ENCODE data around the gene TFDP1.

TFDP1 gene

GRCh38 chr13:113654591-113655345, 70.2 kb downstream of the TFDP1 start:
- DNase-seq, result no peak
- in situ Hi-C loops (cut with MboI; ENCODE audit: low pct_unique_long_range_greater_than_20kb, low sequenced_read_pairs), result no loop called here

- no peak for DNase-seq
- in situ Hi-C loops (cut with MboI; ENCODE audit: low pct_unique_long_range_greater_than_20kb, low sequenced_read_pairs), result no loop called here
Observed at GRCh38 chr13:113655346-113656002, 70.9 kb downstream of the TFDP1 start.

DNA sequence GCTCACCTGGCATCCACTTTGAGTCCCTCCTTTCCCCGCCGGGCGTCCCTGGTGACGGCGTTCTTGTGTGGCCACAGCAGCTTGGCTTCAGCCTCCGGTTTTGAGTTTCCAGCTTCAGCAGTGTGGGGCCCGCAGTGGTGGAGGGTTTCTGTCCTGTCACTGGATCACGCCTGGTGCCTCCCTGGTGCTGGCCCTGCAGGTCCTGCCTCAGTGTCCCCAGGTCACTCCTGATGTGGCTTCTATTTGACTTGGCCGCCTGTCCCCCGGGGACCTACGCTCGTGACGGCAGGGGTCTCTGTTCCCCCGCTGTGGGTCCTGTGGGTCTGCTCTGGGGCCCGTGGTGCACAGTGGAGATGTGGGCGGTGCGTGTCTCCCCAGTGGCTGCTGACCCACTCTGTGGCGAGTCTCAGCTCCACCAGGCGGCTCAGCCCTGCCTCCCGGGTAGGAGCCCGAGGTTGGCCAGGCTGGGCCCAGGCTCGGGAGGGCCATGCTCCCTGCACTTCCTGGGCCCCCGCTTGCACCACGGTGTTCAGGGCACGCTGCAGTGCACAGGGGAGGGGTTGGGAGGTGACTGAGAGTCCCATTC, 71.5 kb downstream of the TFDP1 start:
- in situ Hi-C loops (cut with MboI; ENCODE audit: low pct_unique_long_range_greater_than_20kb, low sequenced_read_pairs), result no loop called here

DNA sequence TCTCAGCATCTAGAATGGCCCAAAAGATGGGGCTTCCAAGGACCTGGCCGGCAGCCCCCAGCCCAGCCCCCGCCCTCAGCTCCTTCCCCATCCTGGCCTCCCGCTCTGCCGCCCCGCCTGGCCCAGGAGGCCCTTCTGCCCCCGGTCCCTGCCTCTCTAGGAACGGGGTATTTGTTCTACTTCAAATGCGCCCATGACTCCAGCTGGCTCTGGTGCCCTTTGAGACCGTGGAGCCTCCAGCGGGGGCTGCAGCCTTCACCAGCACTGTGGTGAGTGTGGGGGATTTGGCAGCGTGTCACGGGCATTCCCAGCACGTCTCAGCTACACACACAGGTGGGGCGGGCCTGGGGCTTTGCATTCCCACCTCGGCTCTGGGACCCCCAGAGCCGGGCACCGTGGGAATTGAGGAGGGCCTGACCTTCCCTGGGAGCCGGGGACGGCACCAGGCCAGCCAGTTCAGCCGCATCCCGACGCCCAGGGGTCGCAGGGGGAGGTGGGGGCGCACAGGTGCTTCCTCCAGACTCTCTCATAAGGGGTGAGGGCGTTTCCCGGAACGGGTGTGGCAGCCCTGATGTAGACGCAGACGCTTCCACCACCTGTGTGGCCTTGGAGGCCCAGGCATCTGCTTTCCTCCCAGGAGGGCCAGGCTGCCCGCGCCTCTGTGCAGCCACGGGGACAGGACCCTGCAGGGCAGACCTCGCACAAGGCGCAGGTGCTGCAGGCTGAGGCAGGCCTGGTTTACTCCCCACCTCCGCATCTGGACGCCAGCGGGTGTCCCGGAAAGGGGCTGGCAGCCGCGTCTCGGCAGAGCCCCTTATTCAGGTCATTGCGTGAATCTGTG, 72.5 kb downstream of the TFDP1 start:
- no peak for DNase-seq
- in situ Hi-C loops (cut with MboI; ENCODE audit: low pct_unique_long_range_greater_than_20kb, low sequenced_read_pairs), result no loop called here

More for the DNA sequence above, 71.5 kb downstream of the TFDP1 start:
- no peak for DNase-seq

DNA sequence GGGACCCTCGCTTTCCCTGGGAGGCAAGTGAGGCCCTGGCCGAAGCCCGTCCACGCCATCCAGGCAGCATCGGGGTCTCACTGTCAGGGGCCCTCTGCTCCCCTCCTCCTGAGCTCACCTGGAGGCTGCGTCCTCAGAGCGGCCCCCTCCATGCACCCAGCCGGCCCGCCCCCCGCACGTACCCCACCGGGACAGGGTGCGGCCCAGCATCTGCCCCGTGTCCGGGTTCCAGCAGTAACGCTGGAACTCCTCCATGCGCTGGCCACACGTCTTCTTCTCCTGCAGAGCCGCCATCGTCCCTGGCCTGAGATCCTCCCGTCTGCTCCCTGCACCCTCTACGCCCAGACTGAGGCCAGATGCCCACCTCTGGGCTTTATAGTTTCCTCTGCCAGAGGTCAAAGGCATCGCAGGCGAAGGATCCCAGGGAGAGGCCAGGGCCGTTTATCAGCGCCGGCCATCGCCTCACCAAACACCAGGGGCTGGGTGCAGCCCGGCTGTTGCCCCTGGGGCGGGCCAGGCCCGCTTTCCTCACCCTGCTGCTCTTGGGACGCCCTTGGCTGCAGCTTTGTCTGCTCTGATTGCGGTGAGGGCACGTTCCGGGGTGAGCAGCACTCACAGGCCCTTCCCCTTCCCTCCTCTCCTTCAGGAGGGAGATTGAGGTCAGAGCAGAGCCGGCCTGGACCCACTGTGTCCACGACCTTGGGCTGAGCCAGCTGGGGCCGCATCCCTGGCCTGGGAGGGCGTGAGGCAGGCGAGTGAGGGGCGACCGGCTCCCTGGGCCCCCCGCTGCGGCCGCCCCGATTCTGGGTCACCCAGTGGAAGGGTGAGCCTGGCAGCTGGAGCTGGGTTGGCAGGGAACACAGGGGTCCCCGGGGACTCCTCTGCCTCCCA, 73.5 kb downstream of the TFDP1 start, which contains the start of gene ATP4B:
Gene ATP4B, minus strand, starts transcription at position 348 of the 891 bp plus-strand sequence. Its CDS starts 54 bp downstream, at position 294.
- in situ Hi-C loops (cut with MboI; ENCODE audit: low pct_unique_long_range_greater_than_20kb, low sequenced_read_pairs), result no loop called here
- no peak for DNase-seq

- in situ Hi-C loops (cut with MboI; ENCODE audit: low pct_unique_long_range_greater_than_20kb, low sequenced_read_pairs), result no loop called here
- DNase-seq, result no peak
Observed at GRCh38 chr13:113658836-113659235, 74.3 kb downstream of the TFDP1 start.

DNA sequence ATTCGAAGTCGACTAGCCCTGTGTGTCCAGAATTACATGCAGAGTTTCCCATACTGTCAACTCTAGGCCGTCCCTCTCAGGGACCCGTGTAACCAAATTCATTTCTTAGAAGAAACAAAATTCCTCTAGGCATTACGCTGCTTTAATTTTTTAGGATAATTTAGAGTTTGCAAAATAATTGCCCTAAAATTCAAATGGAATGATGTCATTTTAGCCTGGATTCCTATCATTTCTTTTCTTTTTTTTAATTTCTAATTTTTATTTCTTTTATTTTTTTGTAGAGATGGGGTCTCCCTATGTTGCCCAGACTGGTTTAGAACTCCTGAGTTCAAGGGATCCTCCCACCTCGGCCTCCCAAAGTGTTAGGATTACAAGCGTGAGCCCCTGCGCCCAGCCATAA, 74.8 kb downstream of the TFDP1 start:
- DNase-seq, result no peak
- in situ Hi-C loops (cut with MboI; ENCODE audit: low pct_unique_long_range_greater_than_20kb, low sequenced_read_pairs), result no loop called here

DNA sequence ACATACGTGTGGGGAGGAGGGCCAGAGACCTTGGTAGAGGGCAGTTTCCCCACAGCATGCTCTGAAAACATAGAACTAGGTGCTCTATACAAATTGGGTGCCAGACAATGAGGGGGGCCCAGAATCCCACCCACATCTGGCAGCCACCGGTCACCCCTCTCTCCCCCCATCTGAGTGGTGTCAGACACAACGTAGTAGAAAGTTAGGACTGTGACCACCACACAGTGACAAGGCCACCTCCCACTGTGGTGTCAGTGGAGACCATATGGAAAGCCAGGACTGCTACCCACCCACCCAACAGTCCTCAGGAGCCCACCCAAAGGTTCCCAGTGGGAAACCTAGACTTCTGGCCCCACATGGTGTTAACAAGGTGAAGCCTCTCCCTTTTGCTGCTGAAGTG, 75.5 kb downstream of the TFDP1 start:
- no peak for DNase-seq
- in situ Hi-C loops (cut with MboI; ENCODE audit: low pct_unique_long_range_greater_than_20kb, low sequenced_read_pairs), result no loop called here

DNA sequence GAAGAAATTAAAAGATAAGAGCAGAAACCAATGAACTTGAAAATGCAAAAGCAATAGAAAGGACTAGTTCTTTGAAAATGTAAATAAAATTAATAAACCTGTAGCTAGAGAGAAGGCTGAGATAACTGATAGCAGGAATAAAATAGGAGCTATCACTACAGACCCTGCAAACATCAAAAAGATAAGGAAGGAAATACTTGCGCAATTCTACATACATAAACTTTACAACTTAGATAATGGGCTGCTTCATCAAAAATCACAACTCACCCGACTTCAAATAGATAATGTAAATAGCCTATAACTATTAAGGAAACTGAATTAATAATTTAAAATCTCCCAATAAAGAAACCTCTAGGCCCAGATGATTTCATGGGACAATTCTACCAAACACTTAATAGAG, 77.0 kb downstream of the TFDP1 start:
- in situ Hi-C loops (cut with MboI; ENCODE audit: low pct_unique_long_range_greater_than_20kb, low sequenced_read_pairs), result no loop called here
- no peak for DNase-seq

- no peak for DNase-seq
- in situ Hi-C loops (cut with MboI; ENCODE audit: low pct_unique_long_range_greater_than_20kb, low sequenced_read_pairs), result no loop called here
Observed at GRCh38 chr13:113663934-113664333, 79.4 kb downstream of the TFDP1 start.

- in situ Hi-C loops (cut with MboI; ENCODE audit: low pct_unique_long_range_greater_than_20kb, low sequenced_read_pairs), result no loop called here
- DNase-seq, result no peak
Observed at GRCh38 chr13:113664751-113665596, 80.4 kb downstream of the TFDP1 start.

- DNase-seq, result no peak
- in situ Hi-C loops (cut with MboI; ENCODE audit: low pct_unique_long_range_greater_than_20kb, low sequenced_read_pairs), result no loop called here
Observed at GRCh38 chr13:113665597-113666328, 81.2 kb downstream of the TFDP1 start.

- no peak for DNase-seq
- in situ Hi-C loops (cut with MboI; ENCODE audit: low pct_unique_long_range_greater_than_20kb, low sequenced_read_pairs), result no loop called here
Observed at GRCh38 chr13:113666329-113666670, 81.7 kb downstream of the TFDP1 start.

- DNase-seq, result no peak
- in situ Hi-C loops (cut with MboI; ENCODE audit: low pct_unique_long_range_greater_than_20kb, low sequenced_read_pairs), result no loop called here
Observed at GRCh38 chr13:113666951-113667701, 82.6 kb downstream of the TFDP1 start, which contains the start of gene GRK1. TSS of gene GRK1 (plus strand) at chr13:113667219. CDS start at chr13:113667387, 168 bp downstream.

GRCh38 chr13:113667771-113668490, 83.4 kb downstream of the TFDP1 start:
- DNase-seq, result no peak
- in situ Hi-C loops (cut with MboI; ENCODE audit: low pct_unique_long_range_greater_than_20kb, low sequenced_read_pairs), result no loop called here

- in situ Hi-C loops (cut with MboI; ENCODE audit: low pct_unique_long_range_greater_than_20kb, low sequenced_read_pairs), result no loop called here
Observed at GRCh38 chr13:113668491-113668971, 84.0 kb downstream of the TFDP1 start.

More at GRCh38 chr13:113668491-113668971, 84.0 kb downstream of the TFDP1 start:
- DNase-seq, result no peak

All from KBM-7 (cell line).